ENCODE results near the gene DRAM2.

The DRAM2 gene

GRCh38 chr1:111151838-111152237, 11.9 kb upstream of the DRAM2 start:
- H3K4me1 ChIP-seq (ENCODE audit: control insufficient read depth, low read length): peaks cover 12% of the 10 kb centered on the region

GRCh38 chr1:111148376-111148881, 8.5 kb upstream of the DRAM2 start:
- Histone ChIP-seq H3K9me3 (ENCODE audit: control insufficient read depth, insufficient read depth, low read length) (no peaks in the 10 kb centered on the region), H3K4me1 (ENCODE audit: control insufficient read depth, low read length) (peaks cover 7% of the 10 kb centered on the region), H3K27me3 (ENCODE audit: control insufficient read depth, low read length) (no peaks in the 10 kb centered on the region), H3K4me2 (ENCODE audit: low read length) (no peak overlapping the region), H4K20me1 (ENCODE audit: control insufficient read depth, insufficient read depth, low read depth, low read length) (peaks cover 4% of the 10 kb centered on the region), H3K9me2 (replicated peaks; ENCODE audit: control insufficient read depth, low read length) (no peaks in the 10 kb centered on the region), H3K4me3 (ENCODE audit: low read length) (no peak overlapping the region), H3K27ac (ENCODE audit: low read depth, low read length) (no peak overlapping the region), H3K79me2 (ENCODE audit: control insufficient read depth, low read length) (peaks cover 100% of the 10 kb centered on the region), H3F3A (ENCODE audit: control insufficient read depth, insufficient read depth) (no peaks in the 10 kb centered on the region), H3K36me3 (ENCODE audit: control insufficient read depth, low read length) (peaks cover 85% of the 10 kb centered on the region)
- TF ChIP-seq CTCF (IDR thresholded peaks at IDR 0.05; ENCODE audit: low read depth, low read length, poor library complexity, severe bottlenecking): no peak
- TF ChIP-seq EZH2phosphoT487 (IDR thresholded peaks at IDR 0.05; ENCODE audit: borderline replicate concordance, low read length): no peak

More at GRCh38 chr1:111151838-111152237, 11.9 kb upstream of the DRAM2 start:
- Histone ChIP-seq H3K9me2 (replicated peaks; ENCODE audit: control insufficient read depth, low read length) (no peaks in the 10 kb centered on the region), H4K20me1 (ENCODE audit: control insufficient read depth, insufficient read depth, low read depth, low read length) (no peaks in the 10 kb centered on the region; the same call in 1 of the 2 replicates), H3K4me3 (ENCODE audit: low read length) (no peak overlapping the region), H3K27me3 (ENCODE audit: control insufficient read depth, low read length) (no peaks in the 10 kb centered on the region), H3K9me3 (ENCODE audit: control insufficient read depth, insufficient read depth, low read length) (no peaks in the 10 kb centered on the region), H3K27ac (ENCODE audit: low read depth, low read length) (no peak overlapping the region), H3F3A (ENCODE audit: control insufficient read depth, insufficient read depth) (no peaks in the 10 kb centered on the region), H3K4me2 (ENCODE audit: low read length) (no peak overlapping the region), H3K79me2 (ENCODE audit: control insufficient read depth, low read length) (peaks cover 100% of the 10 kb centered on the region), H3K36me3 (ENCODE audit: control insufficient read depth, low read length) (peaks cover 97% of the 10 kb centered on the region)
- TF ChIP-seq CTCF (IDR thresholded peaks at IDR 0.05; ENCODE audit: low read depth, low read length, poor library complexity, severe bottlenecking) (no peak), EZH2phosphoT487 (IDR thresholded peaks at IDR 0.05; ENCODE audit: borderline replicate concordance, low read length) (no peak)

GRCh38 chr1:111147948-111148347, 8.1 kb upstream of the DRAM2 start:
- H3K4me2 ChIP-seq (ENCODE audit: low read length): no peak overlapping the region
- H3K9me3 ChIP-seq (ENCODE audit: control insufficient read depth, insufficient read depth, low read length): no peaks in the 10 kb centered on the region
- H3K27ac ChIP-seq (ENCODE audit: low read depth, low read length): no peak overlapping the region
- H3K79me2 ChIP-seq (ENCODE audit: control insufficient read depth, low read length): peaks cover 100% of the 10 kb centered on the region
- no peaks in the 10 kb centered on the region for H3F3A ChIP-seq (ENCODE audit: control insufficient read depth, insufficient read depth)
- no peaks in the 10 kb centered on the region for H3K9me2 ChIP-seq (replicated peaks; ENCODE audit: control insufficient read depth, low read length)
- H3K4me3 ChIP-seq (ENCODE audit: low read length): no peak overlapping the region
- no peaks in the 10 kb centered on the region for H3K27me3 ChIP-seq (ENCODE audit: control insufficient read depth, low read length)
- H3K4me1 ChIP-seq (ENCODE audit: control insufficient read depth, low read length): peaks cover 5% of the 10 kb centered on the region
- peaks cover 84% of the 10 kb centered on the region for H3K36me3 ChIP-seq (ENCODE audit: control insufficient read depth, low read length)
- H4K20me1 ChIP-seq (ENCODE audit: control insufficient read depth, insufficient read depth, low read depth, low read length): peaks cover 4% of the 10 kb centered on the region
- no peak for TF ChIP-seq EZH2phosphoT487 (IDR thresholded peaks at IDR 0.05; ENCODE audit: borderline replicate concordance, low read length)
- no peak for TF ChIP-seq CTCF (IDR thresholded peaks at IDR 0.05; ENCODE audit: low read depth, low read length, poor library complexity, severe bottlenecking)
